HG02642 (cell line): ENCODE data around the gene AMMECR1.
A peak's percentile ranks its signal among the peaks of the same experiment; 100 is the strongest.
"Not testable (repeated sequence)": the region's sequence is repeated elsewhere in the genome, so short reads cannot be mapped to it uniquely, and the experiment has no call there.

Experiments used
- ATAC-seq: cut with Tn5 transposase; IDR thresholded peaks from one replicate; pipeline ENCODE4 v1.9.1; 2021; ENCODE audit warnings: mild to moderate bottlenecking; ENCODE audit not compliant: unreplicated experiment, poor library complexity

AMMECR1 gene

DNA sequence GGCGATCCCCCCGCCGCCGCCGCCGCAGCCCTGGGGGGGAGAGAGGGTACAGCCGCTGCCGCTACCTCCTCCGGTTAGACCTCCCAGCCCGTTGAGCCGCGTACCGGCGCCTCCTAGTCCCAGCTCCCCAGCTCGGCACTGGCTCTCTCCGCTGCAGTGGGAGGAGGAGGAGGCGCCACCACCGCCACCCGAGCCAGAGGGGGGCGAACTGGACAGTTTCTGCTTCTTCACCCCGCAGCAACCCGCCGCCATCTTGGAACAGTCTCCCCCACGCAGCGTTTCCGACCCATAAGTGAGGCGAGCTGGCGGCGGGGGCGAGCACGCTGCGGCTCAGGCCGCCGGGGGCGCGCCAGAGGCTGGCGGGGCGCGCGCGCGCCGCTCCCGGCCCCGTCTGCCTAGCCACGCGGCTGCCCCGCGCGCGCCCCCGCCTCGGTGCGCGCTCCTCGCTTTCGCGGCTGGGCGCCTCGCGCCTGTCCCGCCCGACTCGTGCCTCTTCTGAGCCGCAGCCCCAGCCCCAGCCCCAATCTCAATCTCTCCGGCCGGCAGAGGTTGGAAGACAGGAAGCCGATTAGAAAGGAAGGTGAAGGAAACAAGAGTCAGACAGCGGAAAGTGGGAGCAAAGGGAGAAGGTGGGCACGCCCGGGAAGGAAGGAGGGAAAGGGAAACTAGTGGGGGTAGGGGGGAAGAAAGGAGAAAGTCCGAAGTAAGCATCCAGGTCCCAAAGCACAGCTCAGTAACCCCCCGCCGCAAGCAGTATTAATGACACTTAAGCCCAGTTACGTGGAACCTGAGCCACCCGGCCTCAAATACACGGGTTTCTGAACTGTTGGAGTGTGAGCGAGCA, at the start of gene AMMECR1:
Gene AMMECR1 (minus strand): TSS at position 266 of the 844 bp plus-strand sequence. CDS start 14 bp downstream, at position 252.
- peak; percentile 84 for ATAC-seq

DNA sequence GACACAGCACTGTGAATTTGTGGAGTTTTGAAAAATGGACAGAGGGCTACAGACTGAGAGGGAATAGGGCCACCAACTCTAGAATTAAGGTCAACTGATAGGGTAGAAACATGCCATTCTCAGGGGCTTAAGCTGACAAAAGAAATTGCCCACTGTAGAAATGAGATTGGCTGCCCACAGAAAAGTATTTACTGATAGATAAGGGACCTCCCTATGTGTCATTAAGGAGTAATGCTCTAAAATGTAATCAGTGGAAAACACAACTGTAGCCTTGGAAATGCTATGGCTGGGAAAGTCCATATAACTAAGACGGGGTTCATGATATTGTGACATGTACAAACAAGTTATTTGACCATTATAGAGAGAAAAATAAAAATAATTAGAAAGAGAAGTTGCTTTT, 45.4 kb upstream of the AMMECR1 start:
- ATAC-seq, result no peak

DNA sequence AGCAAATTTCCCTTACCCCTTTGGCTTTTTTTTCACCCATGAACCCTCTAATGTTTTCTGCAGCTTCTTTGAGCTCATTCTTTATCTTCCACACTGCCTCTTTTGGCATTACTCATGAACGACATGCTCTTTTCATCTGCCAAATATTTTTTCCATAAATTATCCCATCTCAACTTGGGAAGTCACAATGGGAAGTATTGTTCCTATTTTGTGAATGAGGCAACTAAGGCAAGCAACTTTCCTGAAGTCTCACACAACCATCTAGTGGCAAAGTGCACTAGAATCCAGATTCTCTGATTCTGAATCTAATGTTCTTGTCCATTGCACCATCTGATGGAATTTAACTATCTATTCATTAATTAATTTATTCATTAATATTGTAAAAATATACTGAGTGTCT, 41.4 kb upstream of the AMMECR1 start:
- no peak for ATAC-seq

DNA sequence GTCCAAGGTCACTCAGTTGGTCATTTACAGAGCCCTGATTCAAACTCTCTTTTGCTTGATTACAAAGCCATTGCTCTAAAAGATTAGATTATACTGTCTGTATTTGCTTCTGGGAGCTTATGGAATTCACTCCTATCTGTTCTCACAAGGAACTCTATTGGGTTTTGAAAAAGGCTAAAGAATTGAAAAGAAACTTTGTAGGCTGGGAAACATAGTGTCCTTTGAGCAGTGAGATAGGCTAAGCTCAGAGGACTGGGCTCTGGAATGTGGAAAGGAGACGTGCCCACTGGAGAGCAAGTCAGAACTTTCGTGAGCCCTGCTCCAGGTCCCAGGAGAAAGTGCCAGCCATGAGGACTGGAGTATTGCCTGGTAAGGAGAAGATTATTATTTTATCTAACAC, 40.7 kb upstream of the AMMECR1 start, which contains the start of gene RTL9:
Gene RTL9 (plus strand): TSS at position 301 of the 400 bp plus-strand sequence. CDS start 91,770 bp downstream, outside the sequence.
- no peak for ATAC-seq

DNA sequence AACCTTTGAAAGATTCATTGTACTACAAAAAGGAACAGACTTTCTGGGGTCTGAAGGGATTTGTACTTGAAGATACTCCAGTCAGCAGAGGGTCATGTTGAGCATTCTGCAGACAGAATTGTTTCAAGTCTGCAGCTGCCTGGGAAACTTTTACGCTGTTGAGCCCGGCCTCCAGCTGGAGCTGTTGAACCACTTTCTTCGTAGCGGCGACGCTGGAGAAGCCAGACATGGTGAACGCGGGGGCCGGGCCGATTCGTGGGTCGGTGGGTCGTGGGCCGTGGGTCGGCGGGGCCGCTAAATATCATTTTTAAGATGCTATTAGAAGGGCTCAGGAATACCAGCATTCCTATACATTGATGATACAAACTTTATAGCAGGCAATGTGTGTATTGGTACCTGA, 28.8 kb upstream of the AMMECR1 start:
- ATAC-seq, result no peak

DNA sequence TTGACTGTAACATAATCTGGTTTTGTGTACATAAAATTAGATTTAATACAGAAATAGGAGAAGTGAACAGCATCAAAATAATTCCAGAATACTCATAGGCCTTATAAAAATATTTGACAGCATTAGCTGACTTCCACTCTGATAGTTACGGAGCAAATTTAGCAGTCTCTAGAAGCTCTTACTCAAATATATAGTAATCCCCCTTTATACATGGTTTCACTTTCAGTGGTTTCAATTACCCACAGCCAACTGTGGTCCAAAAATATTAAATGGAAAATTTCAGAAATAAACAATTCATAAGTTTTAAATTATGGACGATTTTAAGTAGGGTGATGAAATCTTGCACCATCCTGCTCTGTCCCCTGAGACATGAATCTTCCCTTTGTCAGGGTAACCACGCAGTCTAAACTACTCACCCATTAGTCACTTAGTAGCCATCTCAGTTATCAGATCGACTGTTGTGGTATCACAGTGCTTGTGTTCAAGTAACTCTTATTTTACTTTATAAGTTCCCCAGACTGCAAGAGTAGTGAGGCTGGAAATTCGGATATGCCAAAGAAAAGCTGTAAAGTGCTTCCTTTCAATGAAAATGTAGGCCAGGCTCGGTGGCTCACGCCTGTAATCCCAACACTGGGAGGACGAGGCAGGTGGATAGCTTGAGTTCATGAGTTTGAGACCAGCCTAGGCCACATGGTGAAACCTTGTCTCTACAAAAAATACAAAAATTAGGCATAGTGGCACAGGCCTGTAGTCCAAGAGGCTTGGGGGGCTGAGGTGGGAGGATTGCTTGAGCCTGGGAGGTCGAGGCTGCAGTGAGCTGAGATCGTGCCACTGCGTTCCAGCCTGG, 23.5 kb upstream of the AMMECR1 start:
- ATAC-seq, result peak; percentile 80

DNA sequence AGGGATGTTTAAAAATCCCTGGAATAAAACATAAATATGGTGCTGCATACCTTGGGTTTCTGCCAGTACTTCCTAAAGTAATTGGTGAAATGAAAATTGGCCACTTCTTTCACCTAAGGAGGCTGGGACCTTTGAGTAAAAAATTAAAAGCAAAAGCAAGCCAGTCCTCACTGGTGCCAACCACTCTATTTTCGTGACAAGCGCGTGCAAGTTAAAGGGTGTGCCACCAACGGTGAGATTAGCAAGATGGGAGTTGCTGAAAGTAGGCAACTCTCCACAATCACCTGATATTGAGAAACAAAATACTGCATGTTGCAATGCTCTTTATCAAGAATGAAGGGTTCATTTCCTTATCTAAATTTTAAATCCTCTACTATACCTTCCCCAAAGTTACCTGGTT, 21.1 kb upstream of the AMMECR1 start:
- no peak for ATAC-seq

DNA sequence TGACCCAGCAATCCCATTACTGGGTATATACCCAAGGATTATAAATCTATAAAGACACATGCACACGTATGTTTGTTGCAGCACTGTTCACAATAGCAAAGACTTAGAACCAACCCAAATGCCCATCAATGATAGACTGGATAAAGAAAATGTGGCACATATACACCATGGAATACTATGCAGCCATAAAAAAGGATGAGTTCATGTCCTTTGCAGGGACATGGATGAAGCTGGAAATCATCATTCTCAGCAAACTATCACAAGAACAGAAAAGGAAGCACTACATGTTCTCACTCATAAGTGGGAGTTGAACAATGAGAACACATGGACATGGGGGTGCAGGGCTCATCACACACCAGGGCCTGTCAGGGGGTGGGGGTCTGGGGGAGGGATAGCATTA, 15.6 kb upstream of the AMMECR1 start:
- not testable (repeated sequence) for ATAC-seq

DNA sequence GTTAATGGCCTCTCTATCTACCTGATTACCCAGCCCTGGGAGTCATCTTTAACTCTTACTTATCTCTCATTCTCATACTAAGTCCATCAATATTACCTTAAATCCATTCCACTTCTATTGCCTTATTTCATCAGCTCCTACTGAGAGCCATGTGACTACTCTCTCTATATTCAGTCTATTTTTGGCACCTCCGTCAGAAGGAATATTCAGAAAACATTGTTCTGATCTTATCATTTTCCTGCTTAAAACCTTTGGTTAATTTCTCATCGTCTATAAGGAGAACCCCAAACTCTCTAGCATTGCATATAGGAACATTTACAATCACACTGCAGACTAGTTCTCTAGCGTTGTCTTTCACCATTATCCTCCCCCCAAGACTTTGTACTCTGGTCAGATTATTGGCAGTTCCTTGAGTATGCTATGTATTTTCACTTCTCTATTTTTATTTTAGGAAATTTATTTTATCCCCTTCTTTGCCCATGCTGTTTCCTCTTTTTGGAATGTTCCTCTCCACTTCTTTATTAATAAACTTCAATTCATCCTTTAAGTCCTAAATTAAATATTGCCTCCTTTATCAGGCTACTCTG, 13.7 kb upstream of the AMMECR1 start:
- no peak for ATAC-seq

DNA sequence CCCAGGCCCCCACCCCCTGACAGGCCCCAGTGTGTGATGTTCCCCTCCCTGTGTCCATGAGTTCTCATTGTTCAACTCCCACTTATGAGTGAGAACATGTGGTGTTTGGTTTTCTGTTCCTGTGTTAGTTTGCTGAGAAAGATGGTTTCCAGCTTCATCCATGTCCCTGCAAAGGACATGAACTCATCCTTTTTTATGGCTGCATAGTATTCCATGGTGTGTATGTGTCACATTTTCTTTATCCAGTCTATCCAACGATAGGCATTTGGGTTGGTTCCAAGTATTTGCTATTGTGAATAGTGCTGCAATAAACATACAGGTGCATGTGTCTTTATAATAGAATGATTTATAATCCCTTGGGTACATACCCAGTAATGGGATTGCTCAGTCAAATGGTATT, 10.7 kb upstream of the AMMECR1 start:
- not testable (repeated sequence) for ATAC-seq

DNA sequence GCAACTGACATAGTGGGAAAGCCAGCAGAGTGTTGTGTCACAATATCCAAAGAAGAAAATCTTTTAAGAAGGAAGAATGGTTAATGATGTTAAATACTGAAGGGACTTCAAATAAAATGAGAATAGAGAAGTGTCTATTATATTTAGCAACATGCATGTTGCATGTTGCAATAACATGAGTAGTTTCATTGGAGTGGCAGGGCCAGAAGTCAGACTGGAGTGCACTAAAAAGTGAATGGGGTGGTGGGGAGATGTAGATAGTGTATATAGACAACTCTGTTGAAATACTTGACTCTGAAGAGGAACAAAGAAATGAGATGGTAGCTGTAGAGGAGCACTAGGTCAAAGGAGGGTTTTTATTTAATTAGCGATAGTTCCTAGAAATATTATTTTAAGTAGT, 9.5 kb upstream of the AMMECR1 start:
- no peak for ATAC-seq

DNA sequence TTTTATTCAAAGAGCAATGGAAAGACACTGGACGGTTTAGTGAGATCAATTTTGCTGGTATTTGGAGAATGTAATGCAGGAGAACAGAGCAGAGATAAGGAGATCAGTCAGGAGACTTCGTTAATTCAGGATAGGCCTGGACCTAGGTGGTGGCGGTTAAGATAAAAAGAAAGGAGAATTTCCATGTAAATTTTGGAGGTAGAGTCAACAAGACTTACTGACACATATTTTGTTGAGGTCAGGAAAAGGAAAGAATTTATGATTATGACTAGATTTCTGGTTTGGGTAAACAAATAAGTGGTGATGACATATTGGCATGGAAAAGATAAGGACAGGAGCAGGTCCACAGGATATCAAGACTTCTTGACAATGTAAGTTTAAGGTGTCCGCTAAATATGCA, 8.8 kb upstream of the AMMECR1 start:
- no peak for ATAC-seq

DNA sequence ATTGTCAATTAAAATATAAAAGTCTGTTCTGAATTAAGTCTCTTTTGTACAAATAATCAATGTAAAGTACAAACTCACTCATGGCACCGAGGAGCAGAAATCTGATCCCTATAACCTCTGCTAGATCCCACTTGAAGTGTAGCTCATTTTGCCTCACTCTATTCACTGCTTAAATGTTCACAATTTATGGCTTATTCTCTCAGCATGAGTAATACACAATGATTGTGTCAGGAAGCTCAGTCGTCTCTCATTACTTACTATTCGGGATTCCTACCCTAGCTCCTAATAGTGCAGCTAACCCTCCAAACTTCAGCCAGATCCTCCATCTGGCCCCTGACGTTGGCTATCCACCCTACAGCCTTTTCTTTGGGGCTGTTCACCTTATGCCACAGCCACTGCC, 4.7 kb upstream of the AMMECR1 start:
- no peak for ATAC-seq

DNA sequence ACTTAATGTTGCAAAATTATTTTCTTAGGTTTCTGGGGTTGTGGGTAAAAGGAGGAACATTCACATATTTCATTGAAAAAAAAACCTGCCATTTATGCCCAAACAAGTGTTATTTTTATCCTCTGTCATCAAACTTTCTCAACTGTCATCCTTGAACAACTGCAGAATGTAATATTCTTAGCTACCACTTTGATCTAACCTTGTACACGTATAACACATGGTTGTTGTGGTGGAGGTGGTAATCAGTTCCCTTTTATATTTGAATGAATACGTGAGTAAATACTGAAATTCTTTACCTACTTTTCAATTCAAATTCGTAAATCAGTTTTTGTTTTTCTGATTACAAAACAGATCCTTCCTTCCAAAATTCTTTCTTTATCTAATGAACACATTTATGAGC, 3.8 kb upstream of the AMMECR1 start:
- no peak for ATAC-seq

DNA sequence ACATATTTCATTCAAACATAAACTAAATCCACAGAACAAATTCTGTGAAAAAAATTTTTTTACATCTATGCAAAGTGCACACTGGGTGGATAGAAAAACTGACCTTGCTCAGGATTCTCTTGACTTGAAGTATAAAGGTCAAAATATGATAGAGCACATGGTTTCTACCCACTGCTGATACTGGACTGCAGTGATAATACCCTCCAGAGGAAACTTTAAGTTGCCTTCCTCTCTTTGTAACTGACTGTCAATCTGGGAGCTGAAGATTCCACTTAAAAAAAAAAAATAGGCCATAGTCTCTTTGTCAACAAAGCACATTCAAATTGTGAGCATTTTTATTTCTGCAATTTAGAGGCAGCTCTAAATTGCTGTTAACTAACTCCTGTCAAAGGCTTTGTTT, 3.2 kb upstream of the AMMECR1 start:
- ATAC-seq, result no peak

DNA sequence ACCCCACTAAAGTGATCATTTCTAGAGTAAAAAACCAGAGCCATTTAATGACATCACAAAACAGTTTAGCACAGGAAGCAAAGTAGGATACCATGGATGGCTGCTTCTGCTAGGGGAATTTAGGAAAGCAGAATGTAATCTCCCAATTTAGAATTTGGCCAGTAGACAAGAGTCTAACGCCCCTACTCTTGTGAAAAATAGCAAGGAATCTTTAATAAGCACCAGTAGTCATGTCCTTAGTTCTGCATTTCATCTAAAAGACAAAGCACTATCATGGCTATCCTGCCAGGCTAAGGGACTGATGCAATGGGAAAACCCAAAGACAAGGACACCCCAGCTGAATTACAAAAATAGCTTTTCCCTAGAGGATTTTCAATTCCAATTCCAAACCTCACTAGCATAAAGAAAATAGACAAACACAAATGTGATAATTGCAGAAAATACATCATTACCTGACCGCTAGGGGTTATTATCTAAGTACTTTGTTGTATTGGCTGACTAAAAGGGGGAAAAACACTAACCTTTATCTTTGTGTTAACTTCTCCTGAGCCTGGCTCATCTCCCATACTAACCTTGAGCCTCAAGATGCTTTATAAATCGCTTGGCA, 2.6 kb upstream of the AMMECR1 start:
- ATAC-seq, result no peak

DNA sequence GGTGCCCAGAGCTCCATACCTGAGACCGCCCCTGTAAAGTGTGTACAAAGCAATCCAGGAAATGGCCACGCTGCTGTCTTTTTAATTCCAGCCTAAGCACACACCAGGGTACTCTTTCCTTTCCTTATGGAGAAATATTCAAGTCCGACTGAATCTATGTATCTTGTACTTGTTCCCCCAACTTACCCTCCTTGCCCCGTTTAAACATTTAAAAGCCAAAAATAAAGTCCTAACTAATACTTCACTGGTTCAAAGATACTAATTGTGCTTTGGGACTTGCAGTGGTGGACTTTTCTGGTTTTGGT, 731 bp upstream of the AMMECR1 start:
- peak; percentile 24 for ATAC-seq

DNA sequence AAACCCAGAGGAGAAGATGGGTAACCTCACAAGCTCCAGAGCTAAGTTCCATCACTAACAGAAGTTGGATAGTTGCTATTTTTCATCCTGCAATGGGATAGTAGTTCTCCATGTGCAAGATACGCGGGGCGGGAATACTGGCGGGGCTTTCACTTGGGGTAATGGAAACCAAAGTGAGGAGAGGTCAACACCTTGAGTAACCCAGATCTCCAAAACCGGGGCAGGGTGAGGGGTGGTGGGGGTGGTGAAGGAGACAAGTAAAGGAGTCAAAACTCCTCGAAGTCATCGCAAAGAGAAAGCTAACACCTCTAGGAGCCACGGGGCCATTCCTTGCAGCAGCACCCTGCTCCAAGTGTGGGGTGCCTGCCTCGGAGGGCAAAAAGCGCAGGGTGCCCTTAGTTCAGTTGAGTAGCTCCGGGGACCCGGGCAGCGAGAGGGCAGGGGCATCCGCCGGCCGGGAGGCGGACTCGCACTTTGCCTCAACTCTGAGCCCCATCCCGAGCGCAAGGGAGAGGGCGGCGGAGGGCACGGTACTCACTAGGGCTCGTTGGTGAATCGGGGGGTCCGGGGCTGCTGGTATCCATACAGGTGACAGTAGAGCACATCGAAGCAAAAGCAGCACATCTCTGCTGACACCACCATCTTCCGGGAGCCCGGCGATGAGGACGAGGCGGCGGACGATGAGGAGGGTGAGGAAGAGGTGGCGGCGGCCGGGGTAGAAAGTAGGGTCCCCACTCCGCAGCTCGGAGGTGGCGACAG, 645 bp downstream of the AMMECR1 start:
- ATAC-seq, result peak; percentile 26

DNA sequence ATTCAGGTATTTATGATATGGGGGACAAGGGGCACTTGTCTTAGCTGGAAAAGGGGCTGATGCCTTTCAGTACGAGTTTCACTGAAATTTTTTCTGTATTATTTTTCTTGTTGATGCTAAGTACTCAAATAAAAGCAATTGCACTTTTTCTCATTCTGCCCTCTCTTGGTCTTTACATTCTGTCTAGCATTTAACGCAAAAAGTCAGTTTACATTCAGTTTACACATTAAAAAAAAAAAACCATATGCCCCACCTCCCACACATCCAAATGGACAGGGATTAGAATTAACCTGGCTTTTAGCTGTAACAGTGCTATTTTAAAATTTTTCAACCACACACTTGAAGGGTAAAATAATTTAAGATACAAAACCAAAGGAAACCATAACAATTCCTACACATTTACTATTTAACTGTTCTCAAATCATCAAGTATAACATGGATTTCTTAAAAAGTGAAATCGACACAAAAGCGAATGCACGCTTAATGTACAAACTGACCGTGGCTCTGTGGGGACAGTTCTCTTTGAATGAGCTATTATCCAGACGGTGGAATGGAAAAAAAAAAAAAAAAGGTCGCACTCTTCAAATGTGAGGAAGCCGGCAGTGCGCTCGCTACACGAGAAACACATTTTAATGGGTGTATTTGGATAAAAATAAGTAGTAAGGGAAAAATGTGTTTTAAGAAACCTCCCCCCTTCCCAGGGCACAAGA, 1.4 kb downstream of the AMMECR1 start:
- ATAC-seq, result no peak
